ENCODE measurements around the gene VCL.
"Not testable (repeated sequence)": the region's sequence is repeated elsewhere in the genome, so short reads cannot be mapped to it uniquely, and the experiment has no call there.

The VCL gene

DNA sequence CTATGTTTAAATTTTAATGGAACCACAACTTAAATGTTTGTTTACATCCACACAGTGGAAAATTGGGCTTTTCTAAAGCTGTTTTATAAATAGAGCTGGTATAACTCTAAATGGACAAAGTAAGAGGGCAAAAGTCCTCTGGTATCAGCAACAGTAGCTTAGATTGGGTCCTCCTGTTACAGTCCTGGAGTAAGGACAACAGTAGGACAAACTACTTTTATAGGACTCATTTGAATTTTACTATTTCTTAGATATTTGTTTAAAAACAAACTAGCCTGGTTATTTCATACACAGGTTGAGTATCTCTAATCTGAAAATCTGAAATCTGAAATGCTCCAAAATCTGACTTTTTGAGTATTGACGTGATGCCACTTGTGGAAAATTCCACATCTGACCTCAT, 8.4 kb downstream of the VCL start:
- DNase-seq (ENCODE audit: low read depth in 3 of 3): no peak

DNA sequence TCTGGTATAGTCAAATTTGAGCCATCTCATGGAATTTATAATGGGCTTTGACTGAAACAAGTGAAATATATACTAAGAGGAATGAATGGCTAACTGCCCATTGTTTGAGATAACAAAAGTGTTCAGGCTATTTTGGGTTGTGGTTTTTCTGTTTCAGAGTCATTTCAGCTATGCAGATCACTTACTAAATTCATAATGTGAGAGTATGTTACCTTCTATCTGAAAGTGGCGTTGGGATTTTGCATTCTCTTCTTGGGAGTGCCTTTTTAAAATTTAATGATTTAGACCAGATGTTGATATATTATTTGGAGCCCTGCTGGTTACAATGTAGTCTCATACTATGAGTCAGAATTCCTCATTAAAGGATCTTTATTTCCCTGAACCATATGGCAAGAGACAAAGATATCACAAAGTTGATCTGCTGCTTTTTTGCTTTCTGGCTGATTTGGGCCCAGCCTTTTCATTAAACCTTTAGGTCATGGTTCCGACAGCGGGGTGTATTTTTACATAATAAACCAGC, 10.4 kb downstream of the VCL start:
- no peak for DNase-seq (ENCODE audit: low read depth in 3 of 3)

DNA sequence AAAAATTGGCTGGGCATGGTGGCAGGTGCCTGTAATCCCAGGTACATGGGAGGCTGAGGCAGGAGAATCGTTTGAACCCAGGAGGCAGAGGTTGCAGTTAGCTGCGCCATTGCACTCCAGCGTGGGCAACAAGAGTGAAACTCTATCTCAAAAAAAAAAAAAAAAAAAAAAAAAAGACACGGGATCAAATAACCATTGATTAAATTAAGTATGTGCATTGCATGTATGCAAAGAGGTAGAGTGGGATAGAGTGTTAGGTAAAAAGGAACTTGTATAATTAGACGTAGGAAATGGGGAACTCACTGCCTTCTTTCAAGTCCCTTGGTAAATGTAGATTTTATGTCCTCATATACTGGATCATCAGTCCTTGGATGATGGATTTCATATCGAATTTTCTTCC, 13.1 kb downstream of the VCL start:
- no peak for DNase-seq (ENCODE audit: low read depth in 3 of 3)

DNA sequence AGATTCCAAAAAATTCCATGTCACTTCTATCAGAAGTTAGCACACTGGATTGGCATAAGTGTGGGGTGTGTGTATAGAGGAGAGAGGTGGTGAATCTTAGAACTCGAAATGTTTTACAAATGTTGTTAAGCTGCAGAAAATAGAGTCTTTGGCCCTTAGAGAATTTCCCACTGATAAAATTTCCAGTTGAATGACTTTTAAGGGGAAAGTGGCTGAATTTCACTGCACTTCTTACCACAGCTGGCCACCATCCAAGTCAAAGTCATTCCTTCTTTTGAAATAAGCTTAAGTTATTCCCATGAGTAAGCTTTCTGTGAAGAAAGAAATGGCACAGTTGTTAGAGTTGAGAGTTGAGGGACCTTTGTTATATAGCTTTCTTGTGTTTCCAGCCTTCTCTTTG, 13.9 kb downstream of the VCL start:
- no peak for DNase-seq (ENCODE audit: low read depth in 3 of 3)

DNA sequence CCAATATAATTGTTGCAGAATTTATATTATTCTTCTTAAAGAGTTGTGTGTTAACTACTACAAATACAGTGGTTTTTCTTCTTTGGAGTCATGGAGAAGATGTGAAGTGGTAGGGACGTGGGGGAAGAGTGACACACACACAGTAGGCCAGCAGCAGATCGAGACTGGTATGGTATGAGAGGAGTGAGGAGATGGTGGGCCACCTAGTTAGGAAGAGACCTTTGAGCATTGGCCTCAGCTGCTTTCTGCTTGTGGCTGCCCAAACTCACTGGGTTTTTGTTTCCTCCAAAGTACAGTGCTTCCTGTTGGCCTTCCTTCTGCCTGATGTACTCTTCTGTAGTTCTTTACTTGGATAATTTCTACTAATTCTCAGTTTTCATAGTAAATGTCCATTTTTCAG, 14.6 kb downstream of the VCL start:
- no peak for DNase-seq (ENCODE audit: low read depth in 3 of 3)

DNA sequence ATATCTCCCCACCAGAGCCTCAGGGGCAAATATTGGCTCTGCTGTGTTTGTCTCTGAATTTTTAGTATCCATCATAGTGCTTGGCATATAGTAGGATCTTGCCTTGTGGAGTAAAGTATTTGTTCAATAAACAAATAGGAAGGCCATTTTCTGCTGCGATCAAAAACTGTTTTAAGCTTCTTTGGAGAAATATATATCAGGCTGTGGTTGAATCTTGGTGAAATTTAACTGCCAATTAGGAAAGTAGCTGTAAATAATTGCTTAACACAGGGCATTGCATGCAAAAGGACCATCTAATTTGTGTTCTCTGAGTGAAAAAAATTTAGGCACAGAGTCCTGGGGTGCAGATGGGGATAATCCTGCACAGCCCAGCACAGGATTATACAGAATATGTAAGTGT, 15.1 kb downstream of the VCL start:
- DNase-seq (ENCODE audit: low read depth in 3 of 3): no peak

DNA sequence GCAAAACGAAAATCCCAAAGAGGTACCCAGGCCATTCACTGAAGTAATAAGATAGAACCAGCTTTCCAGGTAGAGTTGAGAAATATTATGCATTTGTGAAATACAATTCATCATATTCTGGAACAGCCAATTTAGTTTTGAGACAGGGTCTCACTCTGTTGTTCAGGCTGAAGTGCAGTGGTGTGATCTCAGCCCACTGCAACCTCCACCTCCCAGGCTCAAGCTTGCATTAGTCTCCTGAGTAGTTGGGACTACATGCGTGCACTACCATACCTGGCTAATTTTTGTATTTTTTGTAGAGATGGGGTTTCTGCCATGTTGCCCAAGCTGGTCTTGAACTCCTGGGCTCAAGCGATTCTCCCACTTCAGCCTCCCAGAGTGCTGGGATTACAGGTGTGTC, 16.7 kb downstream of the VCL start:
- DNase-seq (ENCODE audit: low read depth in 3 of 3): not testable (repeated sequence)

DNA sequence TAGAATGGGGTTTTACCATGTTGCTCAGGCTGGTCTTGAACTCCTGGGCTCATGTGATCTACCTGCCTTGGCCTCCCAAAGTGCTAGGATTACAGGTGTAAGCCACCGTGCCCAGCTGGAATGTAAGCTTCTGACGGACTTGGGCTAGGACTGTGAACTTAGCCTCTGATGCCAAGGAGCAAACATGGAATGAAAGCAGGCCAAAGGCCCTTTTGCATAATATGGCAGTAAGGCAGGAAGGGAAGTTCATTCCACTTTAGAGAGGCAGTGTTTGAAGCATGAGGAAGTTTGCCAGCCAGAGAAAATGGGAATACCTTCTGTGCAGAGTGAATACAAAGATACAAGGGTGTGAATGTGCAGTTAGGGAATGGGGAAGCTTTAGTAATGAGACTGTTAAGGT, 20.3 kb downstream of the VCL start:
- DNase-seq (ENCODE audit: low read depth in 3 of 3): no peak

DNA sequence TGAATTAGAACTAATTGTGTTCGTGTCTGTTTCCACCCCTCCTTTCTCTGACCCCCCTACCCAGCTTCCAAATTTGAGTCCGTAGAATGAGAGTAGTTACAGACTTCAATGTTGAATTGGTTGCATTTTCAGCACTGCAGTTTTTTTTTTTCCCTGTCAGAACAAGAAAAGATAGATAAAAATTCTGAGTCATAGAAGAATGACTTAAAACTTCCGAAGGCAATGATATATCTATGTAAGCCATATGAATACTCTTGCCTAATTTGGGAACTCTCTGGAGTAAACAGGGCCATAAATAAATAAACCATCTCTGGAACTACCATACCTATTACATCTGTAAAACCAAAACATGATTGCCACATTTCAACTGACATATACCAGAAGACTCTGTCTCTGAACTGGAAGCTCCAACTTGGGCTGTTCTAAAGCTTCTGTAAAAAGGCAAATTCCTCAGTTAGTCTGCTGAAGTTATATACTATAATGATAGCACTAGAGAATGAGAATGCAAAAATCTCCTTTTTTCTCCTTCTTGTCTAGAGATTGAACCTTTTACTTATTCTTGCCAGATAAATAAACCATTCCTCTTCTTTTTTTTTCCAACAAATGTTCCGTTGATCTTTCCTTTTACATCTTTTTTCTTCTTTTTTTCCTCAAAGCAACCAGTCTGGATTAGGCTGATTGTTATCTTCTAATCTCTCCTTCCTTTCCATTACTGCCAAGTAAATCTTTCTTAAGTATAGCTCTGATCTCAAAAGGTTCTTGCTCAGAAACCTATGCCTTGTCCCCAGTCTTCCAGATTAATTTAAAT, 23.5 kb downstream of the VCL start:
- no peak for DNase-seq (ENCODE audit: low read depth in 3 of 3)

DNA sequence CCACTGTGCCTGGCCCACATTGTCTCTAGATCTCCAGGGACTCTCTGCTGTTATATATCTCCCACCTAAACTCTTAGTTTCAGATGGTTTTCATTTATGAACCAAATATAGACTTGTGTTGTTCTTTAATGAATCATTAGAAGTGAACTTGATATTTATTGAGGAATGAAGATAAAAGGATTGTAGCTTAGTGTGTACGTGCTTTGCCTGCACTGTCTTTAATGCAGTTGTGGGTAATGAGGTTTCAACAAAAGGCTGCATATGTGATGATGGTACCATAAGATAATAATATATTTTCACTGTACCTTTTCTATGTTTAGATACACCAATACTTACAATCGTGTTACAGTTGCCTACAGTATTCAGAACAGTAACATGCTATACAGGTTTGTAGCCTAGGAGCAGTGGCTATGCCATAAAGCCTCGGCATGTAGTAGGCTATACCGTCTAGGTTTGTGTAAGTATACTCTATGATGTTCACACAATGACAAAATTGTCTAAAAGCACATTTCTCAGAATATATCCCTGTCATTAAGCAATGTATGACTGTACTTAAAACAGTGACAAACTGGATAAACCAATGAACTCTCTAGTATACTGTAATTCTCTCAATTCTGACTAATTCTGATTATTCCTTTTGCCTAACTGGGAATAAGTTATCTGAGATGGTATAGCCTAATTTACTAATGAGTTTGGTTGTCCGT, 25.2 kb downstream of the VCL start:
- no peak for DNase-seq (ENCODE audit: low read depth in 3 of 3)

DNA sequence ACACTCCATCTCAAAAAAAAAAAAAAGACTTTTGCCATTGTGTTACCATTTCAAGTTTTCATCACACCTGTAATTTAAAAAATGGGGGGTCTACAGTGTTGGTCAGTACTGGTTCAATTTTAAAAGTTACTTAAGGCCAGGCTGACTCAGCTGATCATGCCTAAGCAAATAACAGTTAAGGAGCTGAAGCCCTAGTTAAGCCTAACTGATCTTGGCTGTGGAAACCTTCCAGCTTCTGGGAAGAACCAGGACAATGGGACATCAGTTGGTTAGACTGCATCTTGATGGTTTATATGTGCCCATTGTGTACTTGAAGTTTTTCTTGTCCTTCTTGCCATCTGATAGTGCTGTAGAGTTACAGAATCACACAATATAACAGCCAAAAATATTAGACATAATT, 26.7 kb downstream of the VCL start:
- no peak for DNase-seq (ENCODE audit: low read depth in 3 of 3)

DNA sequence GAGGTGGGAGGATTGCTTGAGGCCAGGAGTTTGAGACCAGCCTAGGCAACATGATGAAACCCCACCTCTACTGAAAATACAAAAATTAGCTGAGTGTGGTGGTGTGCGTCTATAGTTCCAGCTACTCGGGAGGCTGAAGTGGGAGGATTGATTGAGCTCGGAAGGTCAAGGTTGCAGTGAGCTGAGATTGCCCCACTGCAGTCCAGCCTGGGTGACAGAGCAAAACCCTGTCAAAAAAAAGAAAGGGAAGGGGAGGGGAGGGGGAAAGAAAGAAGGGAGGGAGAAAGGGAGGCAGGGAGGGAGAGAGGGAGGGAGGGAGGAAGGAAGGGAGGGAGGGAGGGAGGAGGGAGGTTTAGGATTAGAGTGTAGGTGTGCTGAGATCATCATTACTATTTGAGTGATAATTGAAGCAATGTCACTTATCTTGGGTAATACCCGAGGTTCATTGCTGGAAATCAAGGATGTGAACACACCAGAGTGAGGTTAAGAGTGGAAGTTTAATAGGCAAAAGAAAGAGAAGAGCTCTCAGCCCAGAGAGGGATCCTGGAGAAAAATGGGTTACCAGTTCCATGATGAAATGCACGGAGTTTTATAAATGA, 27.6 kb downstream of the VCL start:
- no peak for DNase-seq (ENCODE audit: low read depth in 3 of 3)

DNA sequence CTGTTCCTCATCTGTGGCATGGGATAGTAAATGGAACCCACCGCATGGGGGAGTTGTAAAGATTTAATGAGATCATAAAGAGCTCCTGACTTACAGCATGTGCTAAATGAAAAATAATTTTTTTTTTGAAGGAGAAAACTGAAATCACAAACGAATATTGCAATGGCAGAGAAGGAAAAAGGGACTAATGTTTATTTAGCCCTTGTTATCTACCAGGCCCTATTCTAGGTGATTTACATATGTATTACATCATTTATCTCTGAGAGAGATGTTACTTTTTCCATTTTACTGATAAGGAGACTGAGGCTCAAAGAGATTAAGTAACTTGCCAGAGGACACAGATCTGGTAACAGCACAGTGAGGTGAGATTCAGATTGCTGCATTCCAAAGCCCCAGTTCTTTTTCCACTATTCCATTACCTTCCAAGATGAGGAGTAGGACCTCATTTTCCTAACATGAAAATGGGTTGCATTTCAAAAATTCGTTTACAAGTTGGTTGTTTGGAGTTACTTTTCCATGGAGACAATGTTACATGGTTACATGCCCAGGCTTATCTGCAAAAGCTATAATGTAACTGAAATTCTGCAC, 28.6 kb downstream of the VCL start:
- DNase-seq (ENCODE audit: low read depth in 3 of 3): no peak

DNA sequence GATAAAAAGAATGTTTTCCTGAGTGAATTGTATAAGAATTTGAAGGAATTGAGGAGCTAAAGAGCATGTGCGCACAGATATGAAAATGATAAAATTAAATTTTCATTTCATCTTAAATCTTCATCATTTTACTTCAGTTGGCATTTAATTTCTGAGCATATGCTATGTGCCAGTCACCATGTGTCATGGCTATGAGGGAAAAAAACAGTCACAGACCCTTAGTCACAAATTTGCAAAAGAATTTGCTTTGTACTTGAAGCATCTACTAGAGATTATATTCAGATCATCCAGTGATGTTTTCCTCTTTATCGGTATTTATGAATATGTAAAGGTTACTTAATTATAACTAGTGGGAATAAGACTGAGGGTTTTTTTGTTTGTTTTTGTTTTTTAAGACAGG, 29.8 kb downstream of the VCL start:
- DNase-seq (ENCODE audit: low read depth in 3 of 3): no peak

DNA sequence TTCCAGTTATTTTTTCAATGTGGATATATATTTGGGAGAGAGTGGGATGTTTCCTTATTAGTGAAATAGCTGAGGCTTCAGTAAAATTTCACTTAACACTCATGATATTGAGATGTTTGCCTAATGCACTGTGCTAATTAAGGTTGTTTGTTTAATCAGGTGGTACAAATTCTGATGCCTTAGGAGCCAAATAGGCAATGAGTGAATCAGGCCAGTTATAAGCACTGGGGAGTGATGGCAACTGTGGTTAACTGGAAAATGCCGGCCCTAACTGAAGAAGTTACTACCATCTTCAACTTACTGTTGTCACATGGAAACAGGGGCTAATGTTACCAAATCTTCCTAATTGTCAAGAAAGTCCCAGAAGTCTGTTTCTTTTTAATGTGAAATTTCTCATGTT, 32.0 kb downstream of the VCL start:
- no peak for DNase-seq (ENCODE audit: low read depth in 3 of 3)

DNA sequence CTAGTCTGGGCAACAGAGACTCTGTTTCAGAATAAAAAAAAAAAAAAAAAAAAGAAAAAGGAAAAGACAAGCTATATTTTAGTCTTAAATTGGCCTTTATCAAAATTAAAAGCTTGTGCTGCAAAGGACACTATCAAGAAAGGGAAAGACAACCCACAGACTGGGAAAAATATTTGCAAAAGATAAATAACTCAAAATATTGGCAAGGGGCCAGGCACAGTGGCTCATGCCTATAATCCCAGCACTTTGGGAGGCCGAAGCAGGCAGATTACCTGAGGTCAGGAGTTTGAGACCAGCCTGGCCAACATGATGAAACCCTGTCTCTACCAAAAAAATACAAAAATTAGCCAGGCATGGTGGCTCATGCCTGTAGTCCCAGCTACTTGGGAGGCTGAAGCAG, 34.3 kb downstream of the VCL start:
- not testable (repeated sequence) for DNase-seq (ENCODE audit: low read depth in 3 of 3)

DNA sequence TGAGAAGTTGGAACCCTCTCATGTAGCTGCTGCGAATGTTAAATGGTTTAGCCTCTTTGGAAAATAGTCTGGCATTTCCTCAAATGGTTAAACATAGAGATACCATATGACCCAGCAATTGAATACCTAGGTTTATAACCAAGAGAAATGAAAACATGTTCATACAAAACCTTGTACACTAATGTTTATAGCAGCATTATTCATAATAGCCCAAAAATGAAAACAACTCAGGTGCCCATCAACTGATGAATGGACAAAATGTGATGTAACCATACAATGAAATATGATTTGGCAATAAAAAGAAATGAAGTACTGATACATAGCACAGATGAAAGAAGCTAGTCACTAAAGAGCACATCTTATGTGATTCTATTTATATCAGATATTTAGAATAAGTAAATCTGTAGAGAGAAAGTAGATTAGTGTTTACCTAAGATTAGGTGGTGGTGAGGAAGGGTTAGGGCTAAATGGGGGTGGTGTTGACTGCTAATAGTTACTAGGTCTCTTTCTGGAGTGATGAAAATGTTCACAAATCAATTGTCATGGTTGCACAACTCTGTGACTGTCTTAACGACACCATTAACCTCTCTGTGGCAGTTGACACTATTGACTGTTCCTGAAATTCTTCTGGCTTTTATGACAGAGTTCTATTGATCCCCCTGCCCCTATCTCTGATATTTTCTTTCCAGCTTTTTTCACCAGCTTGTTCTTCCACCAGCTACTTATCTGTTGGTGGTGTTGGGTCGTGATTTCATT, 35.2 kb downstream of the VCL start:
- DNase-seq (ENCODE audit: low read depth in 3 of 3): no peak

DNA sequence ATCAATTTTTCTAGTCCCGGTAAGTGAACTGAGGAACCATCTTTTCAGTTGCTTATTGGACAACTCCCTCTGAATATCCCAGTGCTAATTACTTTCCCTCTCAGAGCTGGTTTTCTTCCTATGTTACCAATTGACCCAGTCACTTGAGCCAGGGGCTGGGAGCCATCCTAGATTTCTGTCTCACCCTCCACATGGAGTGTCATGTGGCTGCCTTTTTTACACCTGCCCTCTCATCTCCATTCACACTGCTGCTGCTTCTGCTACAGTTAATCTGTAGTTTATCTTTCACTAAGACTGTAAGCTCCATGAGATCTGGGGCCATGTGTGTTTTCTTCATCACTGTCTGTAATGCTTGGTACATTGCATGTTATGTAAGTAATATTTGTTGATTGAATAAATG, 35.8 kb downstream of the VCL start:
- no peak for DNase-seq (ENCODE audit: low read depth in 3 of 3)

DNA sequence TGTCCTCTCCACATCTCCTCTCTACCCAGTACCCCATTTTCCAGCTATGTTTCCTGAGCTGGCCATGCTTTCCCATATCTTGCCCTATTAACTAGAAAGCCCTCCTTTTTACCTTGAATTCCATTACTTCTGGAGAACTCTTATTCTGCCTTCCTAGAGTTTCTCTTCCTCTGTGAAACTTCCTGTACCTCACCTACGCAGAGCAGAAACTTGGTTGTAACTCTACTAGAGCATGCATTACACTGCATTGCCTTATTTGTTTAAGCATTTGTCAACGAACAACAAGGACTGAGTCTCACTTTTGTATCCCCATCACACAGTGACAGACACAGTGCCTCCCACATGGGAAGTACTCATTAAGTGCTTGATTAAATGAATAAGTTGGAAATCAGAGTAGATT, 36.4 kb downstream of the VCL start:
- DNase-seq (ENCODE audit: low read depth in 3 of 3): no peak

DNA sequence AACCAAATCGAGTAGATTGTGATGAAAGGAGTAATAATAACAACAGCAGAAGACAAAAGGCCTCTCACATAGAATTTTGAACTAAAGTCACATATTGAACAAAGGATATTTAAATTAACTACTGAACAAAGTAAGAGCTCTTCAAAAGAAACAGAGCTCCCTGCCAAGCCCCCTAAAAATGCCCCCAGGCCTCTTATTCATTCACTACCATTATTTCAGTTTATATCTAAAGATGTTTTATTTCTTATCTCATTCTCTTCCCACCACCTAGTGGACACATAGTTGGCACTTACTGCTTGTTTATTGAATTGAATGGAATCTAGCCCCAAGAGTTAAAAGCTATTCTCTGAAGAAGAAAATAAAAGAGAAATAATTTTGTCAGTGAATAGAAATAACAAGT, 37.4 kb downstream of the VCL start:
- DNase-seq (ENCODE audit: low read depth in 3 of 3): no peak

DNA sequence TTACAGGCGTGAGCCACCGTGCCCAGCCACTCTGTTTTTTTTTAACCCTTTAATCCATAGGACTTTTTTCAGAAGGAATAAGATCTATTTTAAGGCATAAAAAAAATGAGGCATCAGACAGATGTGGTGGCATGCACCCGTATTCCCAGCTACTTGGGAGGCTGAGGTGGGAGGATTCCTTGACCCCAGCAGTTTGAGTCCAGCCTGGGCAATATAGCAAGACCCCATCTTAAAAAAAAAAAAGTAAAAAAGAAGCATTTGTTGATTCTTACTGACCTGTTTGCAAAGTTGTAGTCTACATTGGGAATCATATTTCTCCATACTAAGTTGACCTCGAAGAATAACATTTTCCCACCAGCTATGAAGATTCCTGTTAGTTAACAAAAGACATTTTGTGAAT, 38.6 kb downstream of the VCL start:
- no peak for DNase-seq (ENCODE audit: low read depth in 3 of 3)
